HG02870 (cell line): ENCODE data around the gene PRELID3B.
"Not testable (repeated sequence)": the region's sequence is repeated elsewhere in the genome, so short reads cannot be mapped to it uniquely, and the experiment has no call there.

Experiments used
- ATAC-seq: cut with Tn5 transposase; IDR thresholded peaks from one replicate; pipeline ENCODE4 v1.9.1; 2021; ENCODE audit warnings: mild to moderate bottlenecking, moderate library complexity; ENCODE audit not compliant: unreplicated experiment

PRELID3B gene

DNA sequence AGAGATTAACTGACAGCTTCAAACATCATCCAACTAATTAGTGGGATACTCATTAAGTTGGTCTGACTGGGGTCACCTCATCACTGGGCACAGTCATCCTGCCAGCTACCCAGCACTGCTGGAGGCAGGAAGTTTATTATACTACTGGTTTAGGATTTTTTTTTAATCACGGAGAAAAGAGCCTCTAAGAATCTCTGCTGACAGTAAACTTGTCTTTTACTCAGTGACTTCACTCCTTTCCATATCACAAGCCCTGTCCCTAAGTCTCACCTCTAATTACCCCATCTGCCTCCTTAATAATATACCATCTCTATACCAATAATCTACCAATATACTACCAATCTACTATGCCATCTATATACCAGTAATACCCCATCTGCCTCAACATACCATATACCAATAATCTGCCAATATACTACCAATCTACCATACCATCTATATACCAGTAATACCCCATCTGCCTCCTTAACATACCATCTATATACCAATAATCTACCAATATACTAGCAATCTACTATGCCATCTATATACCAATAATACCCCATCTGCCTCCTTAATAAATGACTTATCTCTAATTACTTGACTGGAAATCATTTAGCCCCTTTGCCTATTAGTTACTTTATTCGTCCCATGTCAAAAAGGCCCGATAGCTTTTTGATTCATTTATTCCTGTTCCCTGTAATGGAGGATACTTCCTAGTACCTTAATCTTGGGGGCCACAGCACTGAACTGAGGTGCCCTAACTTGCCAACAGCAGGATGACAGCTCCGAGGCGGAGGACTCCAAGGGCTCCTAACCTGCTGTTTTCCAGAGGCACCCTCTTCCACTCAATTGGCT, 15.5 kb downstream of the PRELID3B start:
- no peak for ATAC-seq

DNA sequence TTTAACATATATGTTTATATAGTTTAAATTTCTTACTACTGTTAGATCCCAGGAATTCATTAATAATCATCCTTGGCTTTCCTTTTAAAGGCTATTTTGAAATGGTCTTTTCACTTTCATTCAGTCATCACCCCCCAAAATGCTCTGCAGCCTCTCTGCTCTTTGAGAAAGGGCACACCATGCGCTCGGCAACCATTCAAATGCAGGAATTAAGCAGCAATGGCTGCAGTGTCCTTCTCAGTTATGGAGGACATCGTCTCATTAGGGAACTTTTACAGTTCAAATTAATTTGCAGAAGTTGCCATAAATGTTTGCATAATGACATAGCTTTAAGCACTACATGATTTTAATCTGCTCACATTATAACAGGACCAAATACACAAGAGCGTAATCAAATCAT, 17.1 kb downstream of the PRELID3B start:
- no peak for ATAC-seq

DNA sequence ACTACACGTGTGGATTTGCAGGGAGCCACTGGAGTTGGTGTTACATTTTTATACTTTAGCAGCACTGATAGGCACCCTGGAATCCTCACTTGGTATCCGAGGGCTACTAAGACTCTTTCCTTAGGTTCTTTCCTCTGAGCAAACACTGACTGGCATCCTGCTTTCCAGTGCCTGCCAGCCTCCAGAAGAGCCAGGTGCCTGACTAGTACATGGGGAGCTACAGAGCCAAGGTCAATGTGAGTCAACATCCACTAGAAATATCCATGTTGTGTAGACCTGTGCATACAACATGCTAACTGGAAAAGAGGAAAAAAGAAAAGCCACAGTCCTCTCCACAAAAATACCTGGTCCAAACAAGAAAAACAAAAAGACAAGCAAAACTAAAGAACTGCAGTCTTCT, 17.5 kb downstream of the PRELID3B start:
- ATAC-seq = no peak

DNA sequence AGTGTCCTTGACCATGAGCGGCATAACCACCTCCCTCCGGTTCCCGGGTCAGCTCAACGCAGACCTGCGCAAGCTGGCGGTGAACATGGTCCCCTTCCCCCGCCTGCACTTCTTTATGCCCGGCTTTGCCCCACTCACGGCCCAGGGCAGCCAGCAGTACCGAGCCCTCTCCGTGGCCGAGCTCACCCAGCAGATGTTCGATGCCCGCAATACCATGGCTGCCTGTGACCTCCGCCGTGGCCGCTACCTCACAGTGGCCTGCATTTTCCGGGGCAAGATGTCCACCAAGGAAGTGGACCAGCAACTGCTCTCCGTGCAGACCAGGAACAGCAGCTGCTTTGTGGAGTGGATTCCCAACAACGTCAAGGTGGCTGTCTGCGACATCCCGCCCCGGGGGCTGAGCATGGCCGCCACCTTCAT, 18.5 kb downstream of the PRELID3B start:
- ATAC-seq = no peak

DNA sequence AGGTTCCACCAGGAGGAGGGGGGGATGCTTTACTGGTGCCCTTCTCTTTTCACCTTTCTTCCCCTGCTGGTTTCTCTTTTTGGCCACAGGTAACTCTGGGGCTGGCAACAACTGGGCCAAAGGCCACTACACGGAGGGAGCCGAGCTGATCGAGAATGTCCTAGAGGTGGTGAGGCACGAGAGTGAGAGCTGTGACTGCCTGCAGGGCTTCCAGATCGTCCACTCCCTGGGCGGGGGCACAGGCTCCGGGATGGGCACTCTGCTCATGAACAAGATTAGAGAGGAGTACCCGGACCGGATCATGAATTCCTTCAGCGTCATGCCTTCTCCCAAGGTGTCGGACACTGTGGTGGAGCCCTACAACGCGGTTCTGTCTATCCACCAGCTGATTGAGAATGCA, 19.0 kb downstream of the PRELID3B start:
- no peak for ATAC-seq

DNA sequence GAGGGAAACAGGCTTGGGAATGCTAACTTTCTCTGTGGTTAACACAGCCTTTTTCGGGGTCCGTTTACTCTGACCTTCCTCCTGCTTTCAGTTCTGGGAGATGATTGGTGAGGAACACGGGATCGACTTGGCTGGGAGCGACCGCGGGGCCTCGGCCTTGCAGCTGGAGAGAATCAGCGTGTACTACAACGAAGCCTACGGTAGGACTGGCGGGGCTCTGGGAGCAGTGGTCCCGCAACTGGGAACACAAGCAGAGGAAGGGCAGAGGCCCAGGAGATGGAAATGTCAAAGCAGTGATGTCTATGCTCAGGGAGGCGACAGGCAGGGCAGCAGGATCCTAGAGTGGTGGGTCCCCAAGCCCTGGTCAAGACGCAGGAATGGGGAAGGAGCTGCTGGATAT, 19.8 kb downstream of the PRELID3B start:
- no peak for ATAC-seq

DNA sequence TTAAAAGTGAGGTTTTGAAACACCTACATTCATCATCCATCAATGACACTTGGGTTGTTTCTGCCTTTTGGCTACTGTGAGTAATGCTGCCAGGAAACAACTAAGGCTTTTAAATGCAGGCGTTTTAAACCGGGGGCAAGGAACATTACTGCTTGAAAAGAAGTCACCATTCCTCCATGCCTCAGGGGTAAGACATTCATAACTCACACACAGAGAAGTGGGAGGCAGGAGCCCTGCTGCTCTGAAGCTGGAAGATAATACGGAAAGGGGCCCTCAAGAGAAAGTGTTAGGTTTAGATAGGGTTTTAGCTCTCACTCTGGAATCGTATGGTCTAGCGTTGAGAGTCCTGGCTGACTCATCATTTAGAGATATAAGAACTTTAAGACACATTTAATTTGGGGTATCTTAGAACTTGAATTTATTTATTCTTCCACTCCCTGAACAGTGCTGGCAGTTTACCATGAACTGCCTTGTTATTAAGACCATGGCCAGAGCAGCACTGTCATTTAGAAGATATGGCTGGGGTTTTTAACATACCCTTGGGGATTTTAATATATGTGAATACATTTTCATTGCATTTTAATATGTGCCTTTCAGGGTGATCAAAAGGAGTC, 21.5 kb downstream of the PRELID3B start:
- no peak for ATAC-seq

DNA sequence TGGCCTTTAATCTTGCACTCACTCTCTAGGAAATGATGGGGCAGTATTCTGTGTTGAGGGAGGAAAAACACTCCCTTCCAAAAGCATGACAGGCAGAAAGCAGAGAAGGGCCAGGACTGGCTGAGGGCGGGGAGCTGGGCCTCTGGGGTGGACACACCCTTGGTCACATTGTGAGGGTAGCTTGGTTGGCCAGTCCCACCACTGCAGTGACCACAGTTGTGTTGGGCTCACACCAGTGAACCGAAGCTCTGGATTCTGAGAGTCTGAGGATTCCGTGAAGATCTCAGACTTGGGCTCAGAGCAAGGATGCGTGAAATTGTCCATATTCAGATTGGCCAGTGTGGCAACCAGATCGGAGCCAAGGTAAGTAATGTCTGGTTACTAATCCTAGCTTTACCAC, 23.4 kb downstream of the PRELID3B start, which contains the start of gene TUBB1:
Gene TUBB1, plus strand, starts transcription at position 213 of the 400 bp plus-strand sequence. Its CDS starts 94 bp downstream, at position 307.
- no peak for ATAC-seq

DNA sequence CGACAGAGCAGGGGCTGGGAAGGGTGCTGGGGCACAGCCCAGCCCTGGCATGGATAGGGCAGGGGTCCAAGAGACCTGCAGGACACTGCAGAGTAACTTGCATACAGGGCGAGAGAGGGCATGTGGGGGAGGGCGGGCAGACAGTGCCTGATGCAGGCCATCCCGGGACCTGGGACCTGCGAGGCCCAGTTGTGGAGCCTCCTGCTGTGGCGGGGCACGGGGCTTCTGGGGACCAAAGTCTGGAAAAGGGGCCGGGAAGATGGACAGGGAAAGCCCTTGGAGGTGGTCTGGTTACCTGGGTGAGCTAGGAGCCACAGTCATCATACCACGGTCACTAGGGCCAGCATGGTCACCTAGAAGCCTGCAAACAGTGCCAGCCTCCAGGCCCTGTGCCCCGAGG, 23.8 kb downstream of the PRELID3B start:
- ATAC-seq = no peak

DNA sequence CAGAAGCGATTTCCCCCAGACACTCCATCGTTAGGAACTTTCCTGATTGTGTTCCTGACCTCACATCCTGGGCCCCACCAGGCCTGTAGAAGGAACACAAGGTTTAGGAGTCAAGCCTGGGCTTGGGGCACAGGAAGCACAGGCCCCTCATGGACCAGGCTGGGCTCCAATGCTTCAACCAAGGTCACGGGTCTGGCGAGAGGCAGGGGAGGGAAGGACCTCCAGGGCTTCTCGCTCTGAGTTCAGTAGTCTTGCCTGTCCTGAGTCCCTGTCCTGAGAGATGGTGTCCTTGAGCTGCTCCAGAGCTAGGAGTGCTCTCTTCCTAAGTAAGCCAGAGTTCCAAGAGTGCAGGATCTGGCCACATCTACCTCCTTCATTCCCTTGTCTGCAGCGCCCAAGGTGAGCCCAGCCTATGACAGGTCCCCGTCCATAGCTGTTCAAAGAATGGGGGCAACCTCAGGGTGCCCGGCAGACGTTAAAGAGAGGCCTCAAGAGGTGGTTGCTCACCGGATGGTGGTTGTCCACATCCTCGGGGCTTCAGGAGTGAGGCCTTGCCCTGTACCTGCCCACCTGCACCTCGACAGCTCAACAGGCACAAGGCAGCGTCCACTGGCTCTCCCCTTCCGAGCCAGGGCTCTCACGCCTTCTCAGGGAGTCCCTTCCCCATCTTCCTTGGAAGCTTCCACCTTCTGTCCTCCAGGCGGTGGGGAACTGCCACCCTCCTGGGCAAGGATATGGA, 24.9 kb downstream of the PRELID3B start:
- no peak for ATAC-seq

DNA sequence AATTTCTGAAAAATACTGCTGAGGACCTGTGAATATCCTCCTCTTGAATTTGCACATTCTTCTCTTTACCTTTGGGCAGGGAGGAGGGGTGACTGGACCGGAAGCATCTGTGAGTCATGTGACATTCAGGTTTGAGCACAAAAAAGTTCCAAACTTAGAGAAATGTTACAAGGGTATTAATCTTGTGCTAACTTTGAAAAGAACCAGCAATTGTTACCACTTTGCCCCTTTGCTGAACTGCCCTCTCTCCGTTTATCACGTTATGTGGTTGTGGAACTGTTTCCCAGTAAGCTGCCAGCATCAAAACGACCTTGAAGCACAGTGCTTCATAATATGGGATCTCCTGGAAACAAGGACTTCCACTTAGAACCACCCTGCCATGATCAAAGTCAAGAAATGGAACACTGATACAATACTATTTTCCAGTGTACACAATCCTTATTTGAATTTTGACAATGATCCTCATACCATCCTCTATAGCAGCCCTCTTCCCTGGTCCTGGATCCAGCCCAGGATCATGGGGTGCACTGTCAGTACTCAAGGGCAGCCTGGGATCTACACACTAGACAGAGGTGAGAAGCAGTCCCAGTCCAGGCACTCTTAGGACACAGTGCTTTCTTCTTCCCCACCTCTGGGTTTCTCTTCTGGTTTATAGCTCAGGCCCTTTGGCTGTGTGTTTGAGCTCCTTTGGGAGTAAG, 25.6 kb downstream of the PRELID3B start:
- ATAC-seq = no peak

DNA sequence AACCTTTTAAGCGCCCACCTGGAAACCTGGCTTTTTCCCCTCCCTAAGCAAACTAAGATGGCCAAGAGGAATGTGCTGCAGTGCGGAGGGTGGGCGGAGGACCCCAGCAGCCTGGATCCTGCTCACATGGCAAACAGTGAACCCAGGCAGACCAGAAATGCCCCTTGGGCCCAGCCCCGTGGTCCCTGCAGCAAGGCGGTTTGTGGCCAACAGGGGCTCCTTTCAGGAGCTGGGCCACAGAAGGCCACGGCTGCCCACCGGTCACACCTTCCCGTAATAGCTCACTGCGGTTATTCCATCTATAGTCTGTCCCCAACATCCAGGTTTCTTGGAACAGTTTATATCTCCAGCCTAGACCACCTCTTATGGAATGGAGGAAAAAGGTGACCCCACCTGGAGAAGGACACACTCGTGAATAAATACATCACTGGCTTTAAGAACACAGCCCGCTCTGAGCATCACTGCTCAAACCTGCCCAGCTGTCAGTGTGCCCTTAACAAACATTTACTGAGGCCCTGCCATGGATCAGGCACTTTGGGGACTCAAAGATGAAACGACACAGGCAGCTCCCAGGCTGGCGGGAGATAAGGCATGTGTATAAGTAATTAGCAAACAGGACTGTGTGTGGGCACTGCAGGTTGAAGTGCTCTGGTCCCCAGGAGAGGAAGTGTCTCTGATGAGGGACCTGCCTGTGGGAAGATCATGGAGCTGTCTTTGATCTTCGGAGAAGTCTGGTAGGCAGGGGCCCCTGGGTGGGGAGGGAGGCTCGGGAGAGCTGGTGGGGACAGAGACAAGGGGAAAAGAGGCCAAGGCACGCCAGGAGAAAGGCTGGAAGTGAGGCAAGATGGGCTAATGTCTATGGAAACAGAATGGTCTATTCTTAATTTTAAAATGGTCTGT, 26.5 kb downstream of the PRELID3B start:
- no peak for ATAC-seq

DNA sequence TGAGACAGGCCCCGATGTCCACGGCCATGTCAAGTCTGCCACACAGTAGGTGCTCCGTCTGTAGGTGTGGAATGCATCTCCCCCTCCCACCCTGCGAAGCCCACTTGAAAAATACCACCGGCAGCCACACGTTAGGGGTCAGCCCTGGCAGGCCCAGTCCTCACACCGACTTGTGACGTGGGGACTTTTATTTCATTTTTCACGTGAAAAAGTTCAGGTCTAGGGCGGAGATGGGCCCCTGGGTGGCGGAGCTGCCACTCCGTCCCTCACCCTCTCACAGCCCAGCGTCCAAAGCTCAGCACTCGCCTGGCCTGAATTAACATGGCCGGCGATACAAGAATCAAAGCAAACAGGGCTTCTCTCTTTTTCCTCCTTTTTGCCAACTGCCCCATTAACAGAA, 27.2 kb downstream of the PRELID3B start:
- ATAC-seq = no peak

DNA sequence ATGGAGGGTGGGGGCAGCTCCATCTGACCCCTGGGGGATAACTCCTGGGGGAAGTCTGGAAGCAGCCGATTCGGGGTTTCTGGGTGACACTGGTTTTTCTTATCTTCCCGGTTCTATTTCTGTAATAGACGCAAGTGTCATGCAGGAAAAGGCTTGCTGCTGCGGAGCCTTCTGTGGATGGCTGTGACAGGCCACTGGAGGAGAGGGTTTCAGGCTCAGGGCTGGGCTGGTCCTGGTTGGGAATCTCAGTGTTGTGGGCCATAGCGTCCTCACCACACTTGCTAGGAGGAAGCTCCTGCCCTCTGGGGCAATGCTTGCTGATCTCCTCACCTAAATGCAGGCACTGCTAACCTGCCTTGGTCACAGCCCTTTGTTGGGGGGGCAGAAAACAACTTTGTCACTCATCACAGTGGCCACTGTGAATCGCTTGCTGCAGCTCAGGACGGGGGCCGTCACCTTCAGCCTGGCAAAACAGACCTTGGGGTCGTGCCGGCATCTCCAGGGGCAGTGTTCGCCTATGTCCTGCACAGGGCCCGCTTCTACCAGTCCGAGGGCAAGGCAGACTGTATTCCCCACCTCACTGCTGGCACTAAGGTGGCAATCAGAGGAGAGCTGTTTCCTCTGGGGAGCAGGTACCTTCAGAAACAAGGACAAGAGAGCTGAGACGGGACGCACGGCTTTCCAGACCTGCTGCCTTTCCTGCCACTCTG, 27.8 kb downstream of the PRELID3B start:
- no peak for ATAC-seq

DNA sequence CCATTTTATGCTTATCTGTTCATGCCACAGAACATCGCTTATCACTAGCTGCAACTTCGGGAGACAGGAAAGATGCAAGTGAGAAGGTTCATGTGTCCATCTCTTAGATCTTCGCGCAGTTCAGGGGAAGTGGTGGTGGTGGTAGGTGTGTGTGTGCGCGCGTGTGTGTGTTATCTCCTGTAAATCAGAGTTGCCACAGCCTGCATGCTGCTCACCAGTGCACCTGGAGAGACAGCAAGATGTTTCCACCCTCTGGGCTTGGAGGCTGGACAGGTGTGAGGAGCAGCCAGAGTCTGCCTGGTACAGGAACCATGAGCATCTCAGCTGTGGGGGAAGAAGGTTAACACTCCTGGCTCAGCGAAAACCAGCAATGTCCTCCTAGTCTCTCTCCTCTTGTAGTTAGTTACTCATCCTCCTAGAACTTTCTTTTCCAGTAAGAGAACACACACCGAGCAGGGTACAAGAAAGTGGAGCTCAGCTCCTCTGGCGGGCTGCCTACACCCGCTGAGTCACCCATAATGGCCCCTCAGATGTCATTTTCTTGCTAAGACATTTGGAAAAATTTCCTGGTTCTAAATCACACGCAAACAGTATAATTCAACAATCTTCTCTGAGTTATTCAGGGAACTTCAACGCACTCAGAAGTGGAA, 28.5 kb downstream of the PRELID3B start:
- ATAC-seq = no peak

DNA sequence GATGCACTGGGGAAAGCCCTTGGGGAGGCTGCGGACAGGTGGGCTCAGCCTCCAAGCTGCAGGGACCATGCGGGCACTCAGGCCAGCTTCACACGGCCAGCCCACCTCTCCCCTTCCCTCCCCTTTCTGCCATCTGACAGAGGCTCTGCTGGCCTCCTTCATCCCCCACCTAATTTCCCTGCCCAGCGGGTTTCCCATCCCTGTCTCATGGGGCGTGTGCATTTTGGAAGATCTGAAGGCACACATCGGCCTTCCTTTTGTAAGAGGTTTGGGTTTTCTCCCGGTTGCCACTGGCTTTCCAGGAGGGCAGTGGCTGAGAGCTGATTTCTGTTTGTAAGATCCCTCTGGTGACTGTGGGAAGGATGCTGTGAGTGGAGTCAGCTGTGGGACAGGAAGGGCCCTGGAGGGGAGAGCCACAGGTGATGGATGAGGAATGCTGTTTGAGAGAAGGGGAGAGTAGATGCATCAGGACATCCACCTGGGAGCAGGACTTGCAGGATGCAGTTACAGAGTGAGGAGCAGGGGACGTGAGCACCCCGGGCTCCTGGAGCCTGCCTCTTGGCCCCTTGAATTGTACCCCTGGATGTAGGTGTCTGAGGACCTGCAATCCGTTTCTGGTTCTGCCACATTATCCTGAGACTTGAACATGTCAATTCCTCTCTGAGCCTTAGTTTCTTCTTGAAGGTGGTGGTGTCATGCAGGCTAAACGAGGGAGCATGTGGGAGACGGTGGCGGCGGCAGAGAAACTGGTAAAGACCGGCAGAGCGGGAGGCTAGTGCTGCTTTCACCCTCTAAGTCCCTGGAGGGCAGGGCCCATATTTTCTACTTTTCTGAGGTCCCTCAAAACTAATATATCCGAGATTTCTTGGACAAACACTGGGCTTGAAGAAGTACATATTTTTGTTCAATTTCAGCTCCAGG, 29.3 kb downstream of the PRELID3B start:
- no peak for ATAC-seq

DNA sequence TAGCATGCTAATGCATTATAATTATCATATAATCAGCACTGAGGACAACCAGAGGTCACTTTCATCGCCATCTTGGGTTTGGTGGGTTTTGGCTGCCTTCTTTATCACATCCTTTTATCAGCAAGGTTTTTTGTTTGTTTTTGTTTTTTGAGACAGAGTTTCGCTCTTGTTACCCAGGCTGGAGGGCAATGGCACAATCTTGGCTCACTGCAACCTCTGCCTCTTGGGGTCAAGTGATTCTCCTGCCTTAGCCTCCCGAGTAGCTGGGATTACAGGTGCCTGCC, 30.8 kb downstream of the PRELID3B start:
- ATAC-seq = not testable (repeated sequence)
